NCI-H187 (cell line): ENCODE results near the gene NDUFS8.

ENCODE experiments used
- DNase-seq, 2 experiments: peaks; one replicate each; lab custom pipeline; 2025; lab: John Stamatoyannopoulos, UW

Gene NDUFS8

GRCh38 chr11:68049509-68050370 lies 19.3 kb downstream of the NDUFS8 start:
- DNase-seq, result no peak

GRCh38 chr11:68050371-68050841 lies 19.9 kb downstream of the NDUFS8 start:
- DNase-seq, result no peak

DNA sequence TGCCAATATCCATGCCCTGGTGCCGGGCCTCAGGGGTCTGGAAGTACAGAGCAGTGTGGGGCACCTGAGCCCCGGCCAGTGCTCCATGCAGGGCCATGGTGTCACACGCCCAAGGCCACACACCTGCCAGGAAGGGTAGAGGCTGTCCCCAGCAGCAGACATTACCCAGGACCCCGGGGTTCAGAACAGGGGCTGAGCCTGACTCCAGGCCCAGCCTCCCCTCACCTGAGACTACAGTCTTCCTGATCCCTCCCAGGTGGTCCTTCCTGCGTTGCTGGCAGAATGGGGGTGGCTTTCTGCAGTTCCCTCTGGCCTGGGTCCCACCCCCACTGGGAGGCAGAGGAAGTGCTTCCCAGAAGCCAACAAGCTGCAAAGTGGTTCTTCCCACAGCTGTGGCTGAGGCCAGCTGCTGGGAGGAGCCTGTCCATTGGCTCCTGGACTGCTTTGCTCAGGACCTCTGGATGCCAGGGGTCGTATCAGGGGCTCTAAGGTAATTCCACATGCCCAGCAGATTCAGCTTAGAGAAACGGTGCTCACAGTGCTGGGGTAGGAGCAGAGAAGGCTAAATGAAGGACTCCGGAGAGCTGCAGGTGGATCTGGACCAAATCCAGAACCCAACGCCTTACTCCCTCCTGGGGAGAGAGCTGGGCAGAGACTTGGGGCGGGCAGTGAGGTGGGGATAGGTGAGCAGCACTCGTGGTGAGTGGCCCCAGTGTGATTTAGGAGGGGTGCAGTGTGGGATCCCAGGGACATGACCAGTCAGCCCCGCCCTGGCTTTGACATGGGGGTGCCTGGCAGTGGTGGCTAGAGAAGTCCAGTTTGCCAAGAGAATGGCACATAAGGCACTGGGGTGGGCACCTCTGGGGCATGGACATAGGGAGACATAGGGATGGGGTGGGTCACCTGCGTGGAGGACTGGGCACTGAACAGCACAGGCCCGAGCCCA lies 21.0 kb downstream of the NDUFS8 start:
- no peak for DNase-seq

DNA sequence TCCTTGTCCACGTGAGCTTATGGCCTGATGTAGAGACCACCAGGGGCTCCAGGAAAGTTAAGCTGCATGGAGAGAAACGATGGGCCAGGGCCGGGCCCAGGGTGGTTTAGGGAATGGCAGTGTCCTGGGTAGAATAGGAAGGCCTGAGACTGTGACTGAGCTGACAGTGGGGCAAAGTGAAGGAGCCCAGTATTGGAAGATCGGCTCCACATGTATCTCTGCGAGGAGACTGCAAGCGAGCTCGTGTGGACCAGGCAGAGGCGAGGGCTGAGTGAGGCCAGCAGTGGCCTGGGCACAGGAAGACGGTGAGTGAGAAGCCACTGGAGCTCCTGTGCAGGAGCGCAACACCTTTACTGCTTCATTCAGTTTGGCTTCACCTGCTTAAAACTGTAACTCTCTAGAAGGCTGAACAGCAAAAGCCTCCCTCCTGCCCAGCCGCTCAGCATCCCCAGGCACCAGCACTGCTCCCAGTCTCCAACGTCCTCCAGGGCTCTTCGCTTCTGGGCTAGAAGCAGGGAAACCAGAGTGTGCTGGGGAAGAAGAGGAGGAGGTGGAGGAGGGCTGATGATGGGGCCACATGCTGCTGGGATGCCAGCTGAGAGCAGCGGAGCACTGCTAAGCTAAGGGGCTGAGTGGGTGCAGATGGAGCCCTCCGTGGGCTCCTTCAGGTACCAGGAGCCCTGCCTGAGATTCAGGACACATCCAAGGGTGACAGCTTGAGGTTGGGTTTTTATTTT lies 21.8 kb downstream of the NDUFS8 start:
- no peak for DNase-seq

DNA sequence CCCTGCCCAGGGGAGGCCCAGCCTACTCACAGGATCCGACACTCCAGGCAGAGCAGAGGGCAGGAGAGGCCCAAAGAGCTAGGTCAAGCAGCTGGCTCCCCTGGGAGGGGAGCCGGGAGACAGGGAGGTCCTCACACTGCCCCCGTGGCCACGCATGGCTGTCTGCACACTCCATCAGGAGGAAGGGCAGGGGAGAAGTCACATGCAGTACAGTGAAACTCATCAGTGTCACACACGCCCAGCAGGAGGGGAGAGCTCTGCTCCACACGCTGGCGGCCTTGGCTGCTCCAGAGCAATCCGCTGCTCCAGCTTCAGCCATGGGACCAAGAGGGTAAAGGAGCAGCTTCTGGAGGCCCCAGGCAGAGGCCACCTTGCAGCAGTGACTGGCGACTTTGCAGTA lies 22.6 kb downstream of the NDUFS8 start:
- DNase-seq, result no peak

GRCh38 chr11:68053981-68054812 lies 23.7 kb downstream of the NDUFS8 start:
- DNase-seq, result no peak

DNA sequence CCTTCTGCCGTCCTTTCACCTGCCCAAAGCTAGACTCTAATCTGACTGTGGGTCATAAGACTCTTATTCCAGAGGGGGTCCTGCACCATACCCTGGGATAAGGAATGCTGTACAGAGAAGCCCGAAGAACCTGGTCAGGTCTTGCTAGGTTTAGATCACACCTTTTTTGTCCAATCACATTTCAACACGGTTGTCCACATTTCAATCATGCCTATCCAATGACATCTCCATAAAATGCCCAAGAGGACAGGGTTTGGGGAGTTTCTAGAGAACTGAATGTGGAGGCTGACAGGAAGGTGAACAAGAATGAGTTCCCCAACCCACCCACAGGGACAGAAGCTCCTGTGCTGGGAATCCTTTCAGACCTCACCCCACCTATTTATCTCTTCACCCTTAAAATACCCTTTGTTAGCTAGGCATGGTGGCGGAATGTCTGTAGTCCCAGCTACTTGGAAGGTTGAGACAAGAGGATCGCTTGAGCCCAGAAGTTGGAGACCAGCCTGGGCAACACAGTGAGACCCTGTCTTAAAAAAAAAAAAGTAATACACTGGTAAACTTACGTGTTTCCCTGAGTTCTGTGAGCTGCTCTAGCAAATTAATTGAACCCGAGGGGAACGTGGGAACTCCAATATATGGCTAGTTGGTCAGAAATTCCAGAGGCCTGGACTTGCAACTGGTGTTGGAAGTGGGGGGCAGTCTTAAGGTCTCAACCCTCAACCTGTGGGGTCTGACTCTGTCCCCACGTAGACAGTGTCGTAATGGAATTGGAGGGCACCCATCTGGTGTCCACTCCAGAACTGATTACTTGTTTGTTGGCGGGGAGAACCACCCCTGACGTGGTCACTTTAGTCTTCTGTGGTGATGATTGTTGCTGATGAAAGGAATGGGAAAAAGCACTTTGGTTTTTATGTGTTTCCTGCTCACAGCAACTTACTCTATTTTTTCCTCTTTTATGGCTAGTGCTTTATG lies 26.1 kb downstream of the NDUFS8 start:
- DNase-seq, result no peak

DNA sequence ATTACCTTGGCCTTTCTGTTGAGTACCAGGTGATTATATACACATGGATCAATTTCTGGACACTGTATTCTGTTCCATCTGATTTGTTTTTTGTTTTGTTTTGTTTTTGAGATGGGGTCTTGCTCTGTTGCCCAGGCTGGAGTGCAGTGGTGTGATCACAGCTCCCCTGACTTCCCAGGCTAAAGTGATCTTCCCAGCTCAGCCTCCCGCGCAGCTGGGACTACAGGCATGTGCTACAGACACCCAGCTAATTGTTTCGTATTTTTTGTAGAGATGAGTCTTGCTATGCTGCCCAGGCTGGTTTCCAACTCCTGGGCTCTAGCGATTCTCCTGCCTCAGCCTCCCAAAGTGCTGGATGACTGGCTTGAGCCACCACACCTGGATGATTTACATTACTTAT lies 27.3 kb downstream of the NDUFS8 start:
- no peak for DNase-seq

- DNase-seq, result no peak
Measured at GRCh38 chr11:68061508-68061907, 31.0 kb downstream of the NDUFS8 start.

GRCh38 chr11:68064926-68065325 lies 34.4 kb downstream of the NDUFS8 start:
- DNase-seq, result no peak

GRCh38 chr11:68065841-68066240 lies 35.4 kb downstream of the NDUFS8 start:
- DNase-seq, result no peak

- no peak for DNase-seq
Measured at GRCh38 chr11:68066742-68067141, 36.3 kb downstream of the NDUFS8 start.

DNA sequence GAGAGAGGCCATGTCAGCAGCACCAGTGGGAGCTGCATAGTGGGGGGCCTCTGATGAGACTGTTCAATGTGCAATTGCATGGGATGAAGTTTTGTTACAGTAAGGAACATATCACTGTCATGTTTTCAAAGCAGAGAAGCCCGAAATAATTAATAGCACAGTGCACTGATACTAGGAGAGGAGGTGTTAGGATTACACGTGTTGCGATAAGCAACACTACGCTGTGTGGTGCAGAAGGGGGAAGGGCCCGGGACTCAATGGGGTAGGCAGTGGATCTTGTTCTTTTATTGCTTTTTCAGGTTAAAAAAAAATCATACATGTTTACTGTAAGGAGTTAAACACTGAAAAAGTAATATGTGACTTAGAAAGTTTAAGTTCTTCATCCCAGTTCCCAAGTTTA lies 37.5 kb downstream of the NDUFS8 start:
- no peak for DNase-seq

- DNase-seq, result no peak
Measured at GRCh38 chr11:68071281-68072048, 41.0 kb downstream of the NDUFS8 start.

DNA sequence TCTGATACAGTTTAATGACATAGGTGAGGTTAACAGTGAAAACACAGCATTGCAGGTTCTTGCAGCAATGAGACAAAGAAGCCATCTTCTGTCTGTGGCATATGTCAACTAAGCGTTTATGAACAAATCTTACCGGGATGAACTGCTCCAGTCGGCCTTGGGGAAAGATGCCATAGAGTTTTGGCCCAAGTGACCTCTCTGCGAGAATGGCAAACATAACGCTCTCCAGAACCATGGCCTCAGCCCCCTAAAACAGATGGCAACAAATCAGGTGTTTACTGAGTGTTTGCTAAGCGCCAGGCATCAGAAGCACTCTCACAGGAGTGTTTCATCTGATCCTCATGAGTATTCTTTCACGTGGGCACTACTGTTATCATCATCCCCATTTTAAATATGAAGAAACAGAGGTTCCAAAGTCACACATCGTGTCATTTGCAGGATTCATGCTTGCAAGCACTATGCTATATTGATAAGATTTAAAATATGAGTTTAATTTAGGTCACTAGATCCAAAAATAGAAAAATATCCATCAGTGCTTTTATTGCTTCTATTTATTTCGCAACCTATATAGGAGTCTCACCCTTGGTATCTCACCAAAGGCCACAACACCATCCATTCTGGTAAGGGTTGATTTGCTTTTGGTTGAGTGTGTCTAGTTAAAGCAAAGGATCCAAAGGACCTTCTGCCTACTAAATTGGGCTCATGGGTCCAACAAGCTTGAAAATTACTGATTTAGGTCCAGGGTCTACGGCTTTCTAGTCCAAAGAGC lies 44.3 kb downstream of the NDUFS8 start:
- DNase-seq, result no peak

DNA sequence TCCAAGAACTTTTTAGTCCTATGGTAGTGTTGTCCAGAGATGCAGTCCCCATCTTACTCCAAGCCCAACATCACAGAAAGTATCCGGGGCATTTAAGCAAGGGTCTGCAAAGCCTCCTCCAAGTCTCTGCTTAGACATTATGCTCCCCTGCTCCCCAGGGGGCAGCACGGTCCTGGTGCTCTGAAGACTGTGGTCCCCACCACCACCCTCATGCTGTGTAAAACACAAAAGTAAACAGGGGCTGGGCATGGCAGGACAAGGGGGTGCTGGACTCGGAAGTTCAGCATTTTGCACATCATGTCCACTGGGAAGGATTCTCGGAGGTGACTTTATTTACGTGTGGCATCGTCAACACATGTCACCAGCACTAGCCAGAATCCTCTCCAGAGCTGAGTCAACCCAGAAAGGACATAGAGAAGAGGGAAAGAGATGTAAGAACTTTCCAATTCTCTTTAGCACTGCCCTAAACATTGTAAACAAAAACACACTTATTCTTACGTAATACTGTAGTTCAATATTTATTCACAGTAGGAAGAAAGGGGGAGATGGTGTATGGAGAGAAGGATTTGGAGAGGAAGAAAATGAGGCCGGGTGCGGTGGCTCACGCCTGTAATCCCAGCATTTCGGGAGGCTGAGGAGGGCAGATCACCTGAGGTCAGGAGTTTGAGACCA lies 46.0 kb downstream of the NDUFS8 start:
- DNase-seq, result no peak

DNA sequence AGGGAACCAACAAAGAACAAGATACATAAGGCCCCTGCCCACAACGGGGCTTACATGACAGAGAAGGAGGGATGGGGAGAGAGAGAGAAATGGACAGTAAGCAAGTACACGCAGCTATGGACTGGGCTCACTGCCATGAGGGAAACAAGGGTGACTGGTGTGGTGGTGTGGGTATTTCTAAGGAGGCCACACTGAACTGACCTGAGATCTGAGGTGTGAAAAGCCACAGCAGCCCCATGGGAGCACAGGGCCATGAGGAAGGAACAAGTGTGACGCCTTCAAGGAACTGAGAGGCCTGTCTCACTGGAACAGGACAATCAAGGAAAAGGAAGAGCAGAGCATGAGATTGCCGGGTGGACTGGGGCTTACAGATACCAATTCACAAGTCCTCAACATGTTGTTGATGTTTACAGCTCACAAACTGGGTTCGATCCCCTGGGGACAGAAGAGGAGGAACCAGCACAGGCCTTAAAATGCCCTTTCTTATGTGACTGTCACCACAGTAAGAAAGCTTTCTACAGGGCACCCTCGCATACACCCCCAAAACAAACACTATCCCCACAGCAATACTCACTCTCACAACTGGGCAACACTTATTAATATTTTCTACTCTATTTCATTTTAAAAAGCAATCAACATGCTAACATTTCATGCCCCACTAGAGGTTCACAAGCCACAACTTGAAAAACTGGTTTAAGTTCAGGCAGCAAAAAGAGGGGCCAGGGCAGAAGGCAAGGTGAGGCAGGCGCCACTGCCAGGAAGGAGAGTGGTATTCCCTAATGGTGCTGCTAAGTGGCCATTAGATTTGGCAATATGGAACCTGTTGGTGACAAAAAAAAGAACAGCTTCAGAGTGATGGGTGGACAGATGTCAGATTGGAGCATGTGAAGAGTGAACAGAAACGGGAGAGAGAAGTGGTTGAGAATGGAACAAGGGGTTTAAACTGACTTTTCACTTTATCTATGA lies 47.4 kb downstream of the NDUFS8 start:
- DNase-seq, result no peak
